Measurements from ENCODE around the gene TAGLN2.
"Not testable (repeated sequence)": the region's sequence is repeated elsewhere in the genome, so short reads cannot be mapped to it uniquely, and the experiment has no call there.

The TAGLN2 gene

GRCh38 chr1:159916242-159917051, 8.9 kb downstream of the TAGLN2 start:
- DNase-seq (no peak), ATAC-seq (replicated peaks) (no peak)
- Mint-ChIP-seq H3K9me3 (no peaks in the 10 kb centered on the region), H3K36me3 (peaks cover 36 to 69% of the 10 kb centered on the region in 2 donors), H3K27ac (peak overlapping the region; percentile 68), H3K4me3 (peak overlapping the region in 1 of 2 donors; percentile 10), H3K27me3 (no peaks in the 10 kb centered on the region), H3K4me1 (peaks cover 53 to 79% of the 10 kb centered on the region in 2 donors)

DNA sequence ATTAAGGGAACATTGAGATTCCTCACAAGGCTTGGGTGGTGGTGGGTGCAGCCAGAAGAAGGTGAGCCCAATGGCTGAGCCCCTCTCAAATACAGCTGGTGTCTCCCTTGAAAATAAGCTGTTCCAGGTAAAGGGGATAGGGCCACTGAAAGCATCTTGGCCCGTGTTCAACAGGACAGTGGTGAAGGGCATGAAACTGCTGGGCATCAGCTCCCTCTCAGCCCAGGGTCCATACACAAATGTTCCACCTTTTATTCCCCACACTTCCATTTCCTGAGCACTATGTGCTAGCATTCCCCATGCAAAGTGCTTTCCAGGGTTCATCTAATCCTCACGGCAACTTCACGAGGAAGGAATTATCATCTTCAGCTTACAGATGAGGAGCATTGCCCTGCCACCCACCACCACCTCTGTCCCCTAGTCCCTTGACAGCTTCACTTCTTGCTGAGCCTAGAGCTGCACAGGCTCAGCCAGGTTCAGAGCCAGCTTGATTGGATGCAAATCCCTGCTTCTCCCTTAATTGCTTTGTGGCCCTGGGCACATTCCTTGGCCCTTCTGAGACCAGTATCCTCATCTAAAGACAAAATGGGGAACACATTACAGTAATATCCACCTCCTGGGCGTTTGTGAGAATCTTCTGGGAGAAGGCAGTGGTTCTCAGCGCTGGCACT, 9.6 kb downstream of the TAGLN2 start:
- ATAC-seq (replicated peaks) = no peak
- no peaks in the 10 kb centered on the region for H3K9me3 Mint-ChIP-seq
- no peak overlapping the region for H3K4me3 Mint-ChIP-seq
- H3K27ac Mint-ChIP-seq = peak overlapping the region; percentile 49
- H3K27me3 Mint-ChIP-seq = no peaks in the 10 kb centered on the region
- peaks cover 55 to 78% of the 10 kb centered on the region in 2 donors for H3K4me1 Mint-ChIP-seq
- peaks cover 34 to 66% of the 10 kb centered on the region in 2 donors for H3K36me3 Mint-ChIP-seq
- DNase-seq = no peak

GRCh38 chr1:159914252-159915018, 10.9 kb downstream of the TAGLN2 start:
- no peak overlapping the region for H3K4me3 Mint-ChIP-seq
- ATAC-seq (replicated peaks) (no peak), DNase-seq (no peak)
- peak overlapping the region; percentile 20 for H3K27ac Mint-ChIP-seq
- no peaks in the 10 kb centered on the region for H3K27me3 Mint-ChIP-seq
- H3K9me3 Mint-ChIP-seq = no peaks in the 10 kb centered on the region
- peaks cover 55 to 76% of the 10 kb centered on the region in 2 donors for H3K4me1 Mint-ChIP-seq
- H3K36me3 Mint-ChIP-seq = peaks cover 33 to 55% of the 10 kb centered on the region in 2 donors

DNA sequence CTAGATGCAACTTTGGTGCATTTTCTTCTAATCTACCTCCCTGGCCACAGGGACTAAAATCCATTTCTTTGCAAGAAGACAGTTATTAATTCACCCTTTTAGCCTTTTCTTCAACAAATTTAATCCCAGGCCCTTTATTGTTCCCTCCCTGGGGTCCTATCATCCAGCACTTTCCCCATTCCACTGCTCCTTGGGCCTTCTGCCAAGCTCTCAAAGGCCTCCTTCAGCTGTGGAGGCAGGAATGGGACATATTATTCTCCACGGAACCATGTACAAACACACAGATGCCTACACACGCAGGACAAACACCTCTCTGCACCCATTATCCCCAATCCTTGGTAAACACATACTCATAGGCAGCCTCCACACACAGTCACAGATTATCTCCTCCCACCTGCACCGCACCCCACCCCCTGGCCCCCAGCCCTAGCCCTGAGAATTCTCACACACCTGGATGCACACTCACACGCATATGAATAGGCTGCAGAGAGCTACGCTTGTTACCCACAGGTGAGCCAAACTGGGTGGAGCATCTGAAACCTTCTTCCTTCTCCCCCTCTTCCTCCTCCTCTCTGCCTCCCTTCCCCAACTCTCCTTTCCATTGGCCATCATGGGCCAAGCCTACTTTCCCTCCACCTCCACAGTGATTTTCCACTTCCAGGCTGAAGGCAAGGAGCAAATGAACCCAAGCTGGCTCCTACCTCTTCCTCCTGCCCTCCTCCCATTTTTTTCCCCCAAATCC, 11.7 kb downstream of the TAGLN2 start:
- DNase-seq (no peak), ATAC-seq (replicated peaks) (no peak)
- Mint-ChIP-seq H3K4me3 (no peak overlapping the region), H3K27ac (peak overlapping the region; percentile 20), H3K4me1 (peaks cover 54 to 74% of the 10 kb centered on the region in 2 donors), H3K9me3 (no peaks in the 10 kb centered on the region), H3K36me3 (peaks cover 33 to 48% of the 10 kb centered on the region in 2 donors), H3K27me3 (no peaks in the 10 kb centered on the region)

GRCh38 chr1:159911326-159912070, 13.8 kb downstream of the TAGLN2 start:
- ATAC-seq (replicated peaks) (no peak), DNase-seq (no peak)
- Mint-ChIP-seq H3K27ac (peak overlapping the region; percentile 95), H3K9me3 (no peaks in the 10 kb centered on the region), H3K27me3 (no peaks in the 10 kb centered on the region), H3K4me3 (no peak overlapping the region), H3K4me1 (peaks cover 40 to 57% of the 10 kb centered on the region in 2 donors), H3K36me3 (peaks cover 17 to 32% of the 10 kb centered on the region in 2 donors)

GRCh38 chr1:159908031-159908940, 17.0 kb downstream of the TAGLN2 start:
- no peak for ATAC-seq (replicated peaks)
- Mint-ChIP-seq H3K36me3 (peaks cover 3 to 7% of the 10 kb centered on the region in 2 donors), H3K4me3 (no peak overlapping the region), H3K4me1 (peaks cover 26 to 36% of the 10 kb centered on the region in 2 donors), H3K9me3 (peaks cover 0 to 2% of the 10 kb centered on the region in 2 donors), H3K27me3 (no peaks in the 10 kb centered on the region), H3K27ac (peak overlapping the region; percentile 0)
- DNase-seq = no peak

GRCh38 chr1:159906960-159907359, 18.3 kb downstream of the TAGLN2 start:
- ATAC-seq (replicated peaks) = no peak
- Mint-ChIP-seq H3K9me3 (peaks cover 0 to 2% of the 10 kb centered on the region in 2 donors), H3K4me3 (no peak overlapping the region), H3K4me1 (peaks cover 20 to 22% of the 10 kb centered on the region in 2 donors), H3K27ac (no peak overlapping the region), H3K36me3 (no peaks in the 10 kb centered on the region), H3K27me3 (no peaks in the 10 kb centered on the region)
- DNase-seq = no peak

DNA sequence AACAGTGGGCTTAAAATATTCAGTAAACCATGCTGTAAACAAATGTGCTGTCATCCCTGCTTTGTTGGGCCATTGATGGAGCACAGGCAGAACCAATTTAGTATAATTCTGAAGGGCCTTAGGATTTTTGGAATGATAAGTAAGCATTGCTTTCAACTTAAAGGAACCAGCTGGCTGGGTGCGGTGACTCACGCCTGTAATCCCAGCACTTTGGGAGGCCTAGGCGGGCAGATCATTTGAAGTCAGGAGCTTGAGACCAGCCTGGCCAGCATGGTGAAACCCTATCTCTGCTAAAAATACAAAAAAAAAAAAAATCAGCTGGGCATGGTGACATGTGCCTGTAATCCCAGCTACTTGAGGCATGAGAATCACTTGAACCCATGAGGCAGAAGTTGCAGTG, 21.3 kb downstream of the TAGLN2 start:
- not testable (repeated sequence) for H3K27ac Mint-ChIP-seq

DNA sequence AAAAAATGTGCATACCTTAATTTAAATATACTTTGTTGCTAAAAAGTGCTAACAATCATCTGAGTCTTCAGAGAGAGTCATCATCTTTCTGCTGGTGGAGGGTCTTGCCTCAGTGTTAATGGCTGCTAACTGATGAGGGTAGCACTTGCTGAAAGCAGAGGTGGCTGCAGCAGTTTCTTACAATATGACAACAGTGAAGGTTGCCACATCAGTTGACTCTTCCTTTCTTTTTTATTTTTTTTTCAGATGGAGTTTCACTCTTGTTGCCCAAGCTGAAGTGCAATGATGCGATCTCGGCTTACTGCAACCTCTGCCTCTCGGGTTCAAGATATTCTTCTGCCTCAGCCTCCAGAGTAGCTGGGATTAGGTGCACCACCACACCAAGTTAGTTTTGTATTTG, 22.8 kb downstream of the TAGLN2 start:
- ATAC-seq (replicated peaks) (no peak), DNase-seq (no peak)
- H3K27me3 Mint-ChIP-seq = peaks cover 5 to 7% of the 10 kb centered on the region in 2 donors
- H3K36me3 Mint-ChIP-seq = peaks cover 0 to 3% of the 10 kb centered on the region in 2 donors
- peaks cover 0 to 2% of the 10 kb centered on the region in 2 donors for H3K9me3 Mint-ChIP-seq
- H3K27ac Mint-ChIP-seq = no peak overlapping the region
- H3K4me1 Mint-ChIP-seq = peaks cover 12 to 25% of the 10 kb centered on the region in 2 donors
- no peak overlapping the region for H3K4me3 Mint-ChIP-seq

More for the DNA sequence above, 21.3 kb downstream of the TAGLN2 start:
- not testable (repeated sequence) for H3K4me3 Mint-ChIP-seq; DNase-seq; H3K9me3 Mint-ChIP-seq; H3K27me3 Mint-ChIP-seq; H3K36me3 Mint-ChIP-seq; ATAC-seq (replicated peaks)
- H3K4me1 Mint-ChIP-seq = peaks cover 5 to 12% of the 10 kb centered on the region in 2 donors

GRCh38 chr1:159900755-159901360, 24.4 kb downstream of the TAGLN2 start:
- Mint-ChIP-seq H3K36me3 (peaks cover 0 to 3% of the 10 kb centered on the region in 2 donors), H3K4me1 (peaks cover 12 to 25% of the 10 kb centered on the region in 2 donors), H3K9me3 (peaks cover 0 to 2% of the 10 kb centered on the region in 2 donors), H3K4me3 (no peak overlapping the region), H3K27me3 (peaks cover 5 to 13% of the 10 kb centered on the region in 2 donors), H3K27ac (no peak overlapping the region)
- no peak for DNase-seq
- no peak for ATAC-seq (replicated peaks)

DNA sequence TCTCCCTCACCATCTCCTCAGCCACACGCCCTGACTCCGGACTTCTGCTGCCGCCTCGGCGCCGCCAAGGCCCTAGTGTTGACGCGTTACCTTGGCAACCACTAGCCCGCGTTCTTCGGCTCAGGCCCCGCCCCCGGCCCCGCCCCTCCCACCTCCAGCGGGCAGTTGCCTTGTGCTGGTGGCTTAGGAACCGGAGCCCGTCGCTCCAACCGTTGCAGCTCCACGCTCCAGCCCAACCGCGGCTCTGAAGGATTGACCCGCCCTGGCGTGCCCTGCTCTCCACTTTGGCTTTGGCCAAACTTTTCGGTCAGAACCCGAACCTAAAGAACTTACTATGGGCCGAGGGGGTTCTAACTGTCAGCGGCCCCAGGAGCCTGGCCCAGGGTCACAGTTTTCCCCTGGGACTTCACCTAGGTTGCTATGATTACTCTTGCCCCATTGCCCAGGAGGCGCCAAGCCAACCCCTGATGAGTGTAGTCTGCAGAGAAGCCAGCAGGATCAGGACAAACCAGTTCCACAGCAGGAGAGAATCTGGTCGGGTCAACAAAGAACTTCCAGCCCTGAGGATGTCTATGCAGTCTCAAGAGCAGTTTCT, 25.1 kb downstream of the TAGLN2 start, which contains the start of gene CFAP45:
CFAP45 (minus strand) TSS at position 80 of the 595 bp plus-strand sequence; CDS start at position 13, 67 bp downstream.
- peak; percentile 50 to 58 for ATAC-seq (replicated peaks)
- H3K27me3 Mint-ChIP-seq = peaks cover 5 to 13% of the 10 kb centered on the region in 2 donors

More for the DNA sequence above, 25.1 kb downstream of the TAGLN2 start, which contains the start of gene CFAP45:
- DNase-seq = no peak
- Mint-ChIP-seq H3K4me3 (no peak within 1 kb of the TSS), H3K4me1 (peaks cover 12 to 25% of the 10 kb centered on the region in 2 donors), H3K27ac (peak within 1 kb of the TSS; percentile 73), H3K36me3 (peaks cover 0 to 3% of the 10 kb centered on the region in 2 donors), H3K9me3 (peaks cover 0 to 2% of the 10 kb centered on the region in 2 donors)

All from stimulated activated naive B cell treated with anti-CD40 and anti-IgM and Interleukin-4, amounts not matched to agents 10 μg/mL and 1 μg/mL and 100 μg/mL, for 72 hours (primary cell).